Fibroblast of skin of left quadriceps (primary cell): ENCODE data around the gene NLRX1.
"Not testable (repeated sequence)": the region's sequence is repeated elsewhere in the genome, so short reads cannot be mapped to it uniquely, and the experiment has no call there.

Source experiments
- DNase-seq, 2 experiments: peaks; one replicate each; pipeline ENCODE4 v3.0.0-alpha.2; 2013; ENCODE audit warnings: low read depth in 2 of 2

NLRX1 gene

GRCh38 chr11:119206511-119207414, 38.2 kb downstream of the NLRX1 start:
- DNase-seq, result no peak

GRCh38 chr11:119207415-119207960, 39.0 kb downstream of the NLRX1 start:
- DNase-seq, result no peak

DNA sequence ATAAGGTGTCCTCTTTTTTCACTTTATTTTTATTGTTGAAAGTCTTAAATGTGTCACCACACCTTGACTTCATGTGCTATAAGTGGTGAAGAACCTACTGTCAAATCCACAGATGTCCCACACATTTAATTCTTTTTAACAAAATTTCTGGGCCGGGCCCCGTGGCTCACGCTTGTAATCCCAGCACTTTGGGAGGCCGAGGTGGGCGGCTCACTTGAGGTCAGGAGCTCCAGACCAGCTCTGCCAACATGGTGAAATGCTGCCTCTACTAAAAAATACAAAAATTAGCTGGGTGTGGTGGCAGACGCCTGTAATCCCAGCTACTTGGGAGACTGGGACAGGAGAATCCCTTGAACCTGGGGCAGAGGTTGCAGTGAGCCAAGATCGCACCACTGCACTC, 40.7 kb downstream of the NLRX1 start:
- no peak for DNase-seq

- no peak for DNase-seq
Measured at GRCh38 chr11:119210050-119210449, 41.5 kb downstream of the NLRX1 start.

- peak; percentile 75 for DNase-seq
Measured at GRCh38 chr11:119218141-119218878, 49.8 kb downstream of the NLRX1 start.

DNA sequence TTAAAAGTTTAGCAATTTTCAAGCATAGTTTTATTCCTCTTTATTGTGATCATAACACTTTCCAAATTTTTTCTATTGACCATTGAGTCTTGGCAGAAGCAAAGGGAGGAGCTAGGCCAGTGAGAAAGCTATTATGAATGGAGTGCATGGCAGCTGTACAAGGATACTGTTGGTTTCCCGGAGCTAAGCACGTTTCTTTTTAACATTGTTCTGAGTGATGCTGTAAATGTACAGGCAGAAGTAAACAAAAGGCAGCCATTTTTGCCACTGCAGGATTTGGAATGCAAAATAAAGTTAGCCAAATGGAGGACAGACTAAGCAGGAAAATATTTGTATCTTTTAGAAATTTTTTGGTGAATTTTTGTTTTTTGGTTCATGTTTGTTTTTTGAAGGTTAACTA, 53.8 kb downstream of the NLRX1 start:
- peak; percentile 17 to 23 for DNase-seq

DNA sequence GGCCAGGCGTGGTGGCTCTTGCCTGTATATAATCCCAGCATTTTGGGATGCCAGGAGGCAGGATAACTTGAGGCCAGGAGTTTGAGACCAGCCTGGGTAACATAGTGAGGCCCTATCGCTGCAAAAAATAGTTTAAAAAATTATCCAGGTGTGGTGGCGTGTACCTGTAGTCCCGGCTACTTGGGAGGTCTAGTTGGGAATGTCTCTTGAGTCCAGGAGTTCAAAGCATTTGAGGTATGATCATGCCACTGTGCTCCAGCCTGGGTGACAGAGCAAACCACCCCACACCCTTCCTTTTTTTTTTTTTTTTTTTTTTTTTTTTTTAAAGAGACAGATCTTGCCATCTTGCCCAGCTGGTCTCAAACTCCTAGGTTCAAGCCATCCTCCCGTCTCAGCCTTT, 54.4 kb downstream of the NLRX1 start:
- no peak for DNase-seq

GRCh38 chr11:119223856-119224255, 55.3 kb downstream of the NLRX1 start:
- no peak for DNase-seq

DNA sequence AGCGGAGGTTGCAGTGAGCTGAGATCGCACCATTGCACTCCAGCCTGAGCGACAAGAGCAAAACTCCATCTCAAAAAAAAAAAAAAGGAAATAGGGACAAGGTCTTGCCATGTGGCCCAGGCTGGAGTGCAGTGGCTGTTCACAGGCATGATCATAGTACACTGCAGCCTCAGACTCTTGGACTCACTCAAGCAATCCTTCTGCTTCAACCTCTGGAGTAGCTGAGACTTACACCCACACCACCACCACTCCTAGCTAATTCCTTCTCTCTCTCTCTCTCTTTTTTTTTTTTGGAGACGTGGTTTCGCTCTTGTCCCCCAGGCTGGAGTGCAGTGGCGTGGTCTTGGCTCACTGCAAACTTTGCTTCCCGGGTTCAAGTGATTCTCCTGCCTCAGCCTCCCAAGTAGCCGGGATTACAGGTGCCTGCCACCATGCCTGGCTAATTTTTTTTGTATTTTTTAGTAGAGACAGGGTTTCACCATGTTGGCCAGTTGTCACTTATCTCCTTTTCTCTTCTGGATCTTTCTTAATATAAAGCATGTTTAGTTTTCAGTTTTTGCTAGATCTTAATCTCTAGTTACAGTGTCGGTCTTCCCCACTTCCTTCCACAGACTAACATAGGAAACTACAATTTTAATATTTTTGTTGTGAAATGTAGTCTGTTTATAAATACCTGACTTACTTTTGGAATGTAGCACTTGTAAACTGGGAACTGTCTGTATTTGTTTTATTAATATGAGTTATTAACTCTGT, 60.2 kb downstream of the NLRX1 start:
- not testable (repeated sequence) for DNase-seq

DNA sequence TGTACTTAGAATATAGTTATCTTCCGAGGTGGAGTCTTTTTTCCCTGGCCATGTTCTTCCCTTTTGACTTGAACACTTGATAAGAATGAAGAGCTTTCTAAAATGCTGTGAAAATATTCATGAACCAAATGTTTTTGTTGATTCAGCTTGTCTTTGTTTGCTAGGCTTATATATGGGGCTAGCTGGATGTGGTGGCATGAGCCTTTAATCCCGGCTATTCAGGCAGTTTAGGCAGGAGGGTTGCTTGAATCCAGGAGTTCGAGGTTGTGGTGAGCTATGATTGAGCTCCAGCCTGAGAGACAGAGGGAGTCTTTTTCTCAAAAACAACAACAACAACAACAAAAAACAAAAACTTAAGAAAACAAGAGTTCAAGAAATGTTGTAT, 60.8 kb downstream of the NLRX1 start:
- DNase-seq, result no peak

DNA sequence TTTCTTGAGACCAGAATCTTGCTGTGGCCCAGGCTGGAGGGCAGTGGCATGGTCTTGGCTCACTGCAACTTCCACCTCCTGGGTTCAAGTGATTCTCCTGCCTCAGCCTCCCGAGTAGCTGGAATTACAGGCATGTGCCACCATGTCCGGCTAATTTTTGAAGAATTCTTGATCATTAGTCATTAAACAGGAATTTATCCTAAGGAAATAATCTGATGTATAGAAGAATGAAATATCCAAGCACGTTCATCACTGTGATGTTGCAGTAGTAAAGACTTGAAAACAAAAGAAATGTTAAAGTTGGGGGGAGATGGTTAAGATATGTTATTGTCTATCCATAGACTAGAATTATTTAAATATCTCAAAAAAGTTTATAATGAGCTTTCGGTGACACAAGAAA, 61.2 kb downstream of the NLRX1 start:
- DNase-seq, result no peak
